ENCODE measurements around the gene RBM12.

GRCh38 chr20:35657271-35657670, 7.4 kb downstream of the RBM12 start:
- TF ChIP-seq CTCF (IDR thresholded peaks at IDR 0.05; ENCODE audit: extremely low read depth in 1 of 2, insufficient read depth in 1 of 2, low read depth in 1 of 2, low read length in 2 of 2): no peak
- no peak for TF ChIP-seq POLR2A (IDR thresholded peaks at IDR 0.05; ENCODE audit: low read depth, low read length)
- no peak for TF ChIP-seq POLR2AphosphoS5 (IDR thresholded peaks at IDR 0.05; ENCODE audit: insufficient read depth, low read depth, low read length)
- TF ChIP-seq EZH2 (IDR thresholded peaks at IDR 0.05; ENCODE audit: borderline replicate concordance, low read depth, low read length, severe bottlenecking): no peak

Data from endothelial cell of umbilical vein (primary cell).